22Rv1 (cell line): Measurements from ENCODE around the gene COQ7.

Source experiments
- ZFX ChIP-seq: fragments of 450-650 bp; IDR thresholded peaks from 2 replicates; pipeline ENCODE4 v1.6.1; 2017; ENCODE audit warnings: antibody characterized with exemption, borderline replicate concordance
- TF ChIP-seq, protein P1 (sequence below): fragments of 450-650 bp; IDR thresholded peaks from 2 replicates; pipeline ENCODE4 v1.5.1; 2017; ENCODE audit warnings: mild to moderate bottlenecking

DNA sequence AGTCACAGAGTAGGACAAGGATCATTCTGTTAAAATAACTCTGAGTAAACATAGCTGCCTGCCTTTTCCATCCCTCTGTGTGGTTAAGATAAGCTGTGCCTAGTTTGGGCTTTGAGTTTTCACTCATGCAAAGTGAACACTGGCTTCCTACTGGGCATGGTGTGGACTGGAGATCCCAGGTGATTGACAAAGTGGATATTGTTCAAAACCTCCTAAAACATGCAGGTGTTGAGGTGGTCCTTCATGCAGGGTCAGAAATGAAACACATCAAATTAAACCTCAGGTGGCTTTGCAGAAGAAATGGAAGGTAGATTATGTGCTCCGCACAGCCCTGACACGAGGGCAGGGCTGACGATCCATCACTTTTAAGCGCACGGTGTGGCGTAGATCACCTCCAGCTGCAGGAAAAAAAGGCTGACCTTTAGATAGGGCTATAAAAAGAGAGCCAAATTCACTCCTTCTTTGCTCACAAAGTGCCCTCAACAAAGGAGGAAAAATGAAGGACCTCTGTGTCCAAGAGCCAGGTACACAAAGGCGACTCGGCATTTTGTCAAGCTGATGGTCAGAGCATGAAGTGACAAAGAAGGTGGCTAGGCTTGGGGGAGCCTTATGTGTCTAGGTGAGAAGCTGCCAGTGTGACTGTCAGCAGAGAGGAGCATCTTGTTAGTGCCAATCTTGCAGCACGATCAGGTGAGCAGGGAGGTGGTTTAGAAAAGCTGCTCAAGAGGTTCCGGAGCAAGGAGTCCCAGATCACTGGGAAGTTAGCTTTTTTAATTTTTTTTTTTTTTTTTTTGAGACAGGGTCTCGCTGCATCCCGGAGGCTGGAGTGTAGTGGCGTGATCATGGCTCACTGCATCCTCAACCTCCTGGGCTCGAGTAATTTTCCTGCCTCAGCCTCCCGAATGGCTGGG is 26.5 kb downstream of the COQ7 start:
- TF ChIP-seq, protein P1, sequence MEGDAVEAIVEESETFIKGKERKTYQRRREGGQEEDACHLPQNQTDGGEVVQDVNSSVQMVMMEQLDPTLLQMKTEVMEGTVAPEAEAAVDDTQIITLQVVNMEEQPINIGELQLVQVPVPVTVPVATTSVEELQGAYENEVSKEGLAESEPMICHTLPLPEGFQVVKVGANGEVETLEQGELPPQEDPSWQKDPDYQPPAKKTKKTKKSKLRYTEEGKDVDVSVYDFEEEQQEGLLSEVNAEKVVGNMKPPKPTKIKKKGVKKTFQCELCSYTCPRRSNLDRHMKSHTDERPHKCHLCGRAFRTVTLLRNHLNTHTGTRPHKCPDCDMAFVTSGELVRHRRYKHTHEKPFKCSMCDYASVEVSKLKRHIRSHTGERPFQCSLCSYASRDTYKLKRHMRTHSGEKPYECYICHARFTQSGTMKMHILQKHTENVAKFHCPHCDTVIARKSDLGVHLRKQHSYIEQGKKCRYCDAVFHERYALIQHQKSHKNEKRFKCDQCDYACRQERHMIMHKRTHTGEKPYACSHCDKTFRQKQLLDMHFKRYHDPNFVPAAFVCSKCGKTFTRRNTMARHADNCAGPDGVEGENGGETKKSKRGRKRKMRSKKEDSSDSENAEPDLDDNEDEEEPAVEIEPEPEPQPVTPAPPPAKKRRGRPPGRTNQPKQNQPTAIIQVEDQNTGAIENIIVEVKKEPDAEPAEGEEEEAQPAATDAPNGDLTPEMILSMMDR = no peak
- no peak for TF ChIP-seq ZFX
